T1000 (cell line): Measurements from ENCODE around the gene MVK.
A peak's percentile ranks its signal among the peaks of the same experiment; 100 is the strongest.
"Not testable (repeated sequence)": the region's sequence is repeated elsewhere in the genome, so short reads cannot be mapped to it uniquely, and the experiment has no call there.

ENCODE experiments used
- DNase-seq: peaks from one replicate; lab custom pipeline; 2025; ENCODE audit warnings: mixed read lengths; lab: John Stamatoyannopoulos, UW

The MVK gene

DNA sequence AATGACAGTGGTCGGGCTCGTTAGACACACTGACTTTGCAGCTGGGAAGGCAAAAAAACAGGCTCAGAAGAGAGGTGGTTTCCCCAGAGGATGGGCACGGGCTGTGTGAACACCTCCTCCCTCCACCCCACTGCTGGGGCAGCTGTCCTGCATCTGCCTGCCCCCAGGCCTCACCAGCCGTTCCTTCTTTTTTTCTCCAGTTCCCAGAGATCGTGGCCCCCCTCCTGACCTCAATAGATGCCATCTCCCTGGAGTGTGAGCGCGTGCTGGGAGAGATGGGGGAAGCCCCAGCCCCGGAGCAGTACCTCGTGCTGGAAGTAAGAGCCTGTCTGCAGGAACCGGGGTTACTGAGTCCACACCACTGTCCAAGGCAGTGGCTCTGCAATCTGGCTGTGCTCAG lies 17.4 kb downstream of the MVK start:
- no peak for DNase-seq

DNA sequence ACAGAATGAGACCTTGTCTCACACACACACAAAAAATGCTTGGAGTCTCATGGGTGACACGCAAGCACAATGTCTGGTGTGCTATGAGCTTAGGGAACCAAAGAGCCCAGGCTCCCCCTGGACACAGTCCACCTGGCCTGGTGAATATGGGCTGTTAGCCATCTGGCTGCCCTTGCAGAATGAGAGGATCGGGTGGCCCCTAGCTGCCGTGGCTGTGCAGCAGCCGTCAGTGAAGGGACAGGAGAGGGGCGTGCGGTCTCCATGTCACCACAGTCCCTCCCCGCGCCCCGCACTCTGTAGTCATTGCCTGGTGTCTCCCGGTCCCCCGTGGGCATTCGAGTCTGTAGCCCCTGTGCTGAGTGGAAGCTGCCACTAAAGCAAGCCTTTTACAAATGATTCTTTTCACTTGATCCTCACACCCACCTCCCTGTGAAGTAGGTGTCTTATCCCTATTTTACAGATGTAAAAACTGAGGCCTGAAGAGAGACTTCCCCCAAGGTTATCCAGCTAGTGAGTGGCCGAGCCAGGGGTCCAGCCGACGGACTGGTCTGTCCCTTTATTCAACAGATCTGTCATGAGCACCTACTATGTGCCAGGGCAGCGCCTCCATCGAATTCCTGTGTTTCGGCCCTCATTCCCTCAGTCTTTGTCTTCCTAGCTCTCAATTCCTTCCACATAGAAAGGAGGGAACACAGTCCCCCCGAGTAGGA lies 18.8 kb downstream of the MVK start:
- no peak for DNase-seq

DNA sequence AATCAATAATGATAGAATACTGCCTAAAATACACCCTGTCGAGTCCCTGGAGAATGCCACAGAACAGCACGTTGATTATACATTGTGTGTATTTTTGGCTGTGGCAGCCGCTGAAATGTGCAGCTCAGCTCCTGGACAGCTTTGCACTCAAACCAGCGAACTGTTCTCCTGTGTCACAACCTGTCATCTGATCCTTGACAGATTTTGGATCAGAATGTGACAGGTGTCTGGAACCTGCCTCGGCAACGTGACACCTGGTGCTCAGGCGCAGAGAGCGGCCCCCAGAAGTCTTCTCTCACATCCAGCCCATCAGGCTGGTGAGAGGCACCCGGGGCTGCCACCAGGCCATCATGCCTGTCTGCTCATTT lies 19.3 kb downstream of the MVK start:
- DNase-seq: no peak

DNA sequence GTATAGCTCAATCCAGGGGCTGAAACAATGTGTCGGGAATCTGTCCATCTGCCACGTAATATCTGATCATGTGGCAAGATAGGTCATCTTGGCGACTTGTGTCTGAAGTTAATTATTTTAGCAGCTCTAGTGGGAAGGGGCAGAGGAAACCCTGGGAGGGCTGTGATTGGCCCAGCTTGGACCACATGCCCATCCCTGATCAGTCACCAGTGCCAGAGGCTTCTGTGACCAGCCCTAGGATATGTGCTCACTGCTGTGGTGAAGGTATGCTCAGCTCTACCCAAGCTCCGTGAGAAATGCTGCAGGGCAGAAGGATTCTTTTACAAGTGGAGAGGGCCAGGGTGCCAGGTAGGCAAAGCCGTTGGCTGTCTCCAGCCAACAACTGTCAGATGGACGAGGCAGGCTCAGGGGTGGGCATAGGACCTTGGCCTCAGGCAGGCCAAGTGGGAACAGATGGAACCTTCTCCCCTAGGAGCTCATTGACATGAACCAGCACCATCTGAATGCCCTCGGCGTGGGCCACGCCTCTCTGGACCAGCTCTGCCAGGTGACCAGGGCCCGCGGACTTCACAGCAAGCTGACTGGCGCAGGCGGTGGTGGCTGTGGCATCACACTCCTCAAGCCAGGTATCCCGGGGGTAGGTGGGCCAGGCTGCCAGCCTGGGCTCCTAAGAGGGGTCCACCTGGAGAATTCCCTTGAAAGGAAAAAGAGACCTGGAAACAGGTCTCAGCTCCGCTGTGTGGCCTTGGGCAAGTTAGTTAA lies 21.1 kb downstream of the MVK start:
- no peak for DNase-seq

DNA sequence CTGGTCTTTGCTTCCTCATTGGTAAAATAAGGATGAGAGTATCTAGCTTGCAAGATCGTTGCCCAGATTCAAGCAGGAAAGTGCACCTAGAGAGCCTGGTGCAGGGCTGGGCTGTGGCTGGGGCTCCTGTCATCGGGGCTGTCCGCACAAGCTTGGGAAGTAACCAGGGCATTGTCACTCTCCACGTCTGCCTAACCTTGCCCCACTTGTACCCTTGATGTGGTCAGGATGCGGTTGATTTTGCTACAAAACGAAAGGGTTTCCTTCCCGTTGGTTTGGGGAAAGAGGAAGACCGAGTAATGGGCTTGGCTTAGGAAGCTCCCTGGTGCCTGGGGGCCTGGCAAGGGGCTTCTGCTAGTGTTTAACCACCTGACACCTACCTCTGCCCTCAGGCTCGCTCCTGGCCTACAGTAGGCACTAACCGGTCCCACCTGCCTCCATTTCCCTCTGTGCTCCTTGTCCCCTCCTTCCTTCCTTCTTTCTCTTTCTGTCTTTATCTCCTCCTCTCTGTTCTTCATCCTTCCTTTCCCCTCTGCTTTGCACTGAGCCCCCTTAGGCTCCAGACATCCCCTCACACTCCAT lies 21.8 kb downstream of the MVK start:
- no peak for DNase-seq

DNA sequence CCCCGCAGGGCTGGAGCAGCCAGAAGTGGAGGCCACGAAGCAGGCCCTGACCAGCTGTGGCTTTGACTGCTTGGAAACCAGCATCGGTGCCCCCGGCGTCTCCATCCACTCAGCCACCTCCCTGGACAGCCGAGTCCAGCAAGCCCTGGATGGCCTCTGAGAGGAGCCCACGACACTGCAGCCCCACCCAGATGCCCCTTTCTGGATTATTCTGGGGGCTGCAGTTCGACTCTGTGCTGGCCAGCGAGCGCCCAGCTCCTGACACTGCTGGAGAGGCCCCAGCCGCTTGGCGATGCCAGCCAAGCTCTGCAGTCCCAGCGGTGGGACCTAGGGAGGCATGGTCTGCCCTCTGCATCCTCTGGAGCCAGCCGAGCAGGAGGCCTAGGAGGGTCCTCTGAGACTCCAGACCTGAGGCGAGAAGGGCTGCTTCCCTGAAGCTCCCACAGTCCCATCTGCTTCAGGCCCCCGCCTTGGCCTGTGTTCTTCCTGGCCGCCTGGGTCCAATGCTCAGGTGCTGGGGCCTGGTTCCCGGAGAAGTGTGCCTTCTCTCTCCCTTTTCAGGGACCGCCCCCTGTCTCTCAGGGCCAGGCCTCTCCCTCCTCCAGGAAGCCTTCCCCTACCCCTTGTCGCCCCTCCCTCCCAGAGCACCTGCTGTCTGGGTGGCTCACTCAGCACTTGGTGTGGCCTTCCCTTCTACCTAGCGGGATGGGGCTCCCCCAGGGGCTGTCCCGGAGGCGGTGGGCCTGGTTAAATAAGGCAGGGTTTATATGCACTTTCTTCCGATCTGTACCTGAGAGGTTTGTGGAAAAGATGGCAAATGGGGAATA lies 23.0 kb downstream of the MVK start:
- DNase-seq: no peak

DNA sequence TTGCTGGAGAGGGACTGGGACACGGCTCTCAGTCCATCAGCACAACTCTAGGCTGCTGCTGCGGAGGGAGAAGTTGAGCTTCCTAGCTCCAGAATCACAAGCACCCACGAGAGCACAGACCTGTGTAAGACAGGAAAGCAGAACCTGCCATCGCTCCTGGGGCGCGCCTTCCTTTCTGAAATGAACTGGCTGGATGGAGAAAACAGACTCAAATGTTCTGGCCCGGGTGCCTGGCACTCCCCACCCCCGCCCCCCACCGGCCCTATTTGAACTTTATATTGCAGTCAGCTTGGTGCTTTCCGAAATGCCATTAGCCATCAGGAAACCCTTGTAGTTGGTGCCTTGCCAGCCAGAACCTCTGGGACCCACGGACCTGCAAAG lies 23.8 kb downstream of the MVK start:
- no peak for DNase-seq

DNA sequence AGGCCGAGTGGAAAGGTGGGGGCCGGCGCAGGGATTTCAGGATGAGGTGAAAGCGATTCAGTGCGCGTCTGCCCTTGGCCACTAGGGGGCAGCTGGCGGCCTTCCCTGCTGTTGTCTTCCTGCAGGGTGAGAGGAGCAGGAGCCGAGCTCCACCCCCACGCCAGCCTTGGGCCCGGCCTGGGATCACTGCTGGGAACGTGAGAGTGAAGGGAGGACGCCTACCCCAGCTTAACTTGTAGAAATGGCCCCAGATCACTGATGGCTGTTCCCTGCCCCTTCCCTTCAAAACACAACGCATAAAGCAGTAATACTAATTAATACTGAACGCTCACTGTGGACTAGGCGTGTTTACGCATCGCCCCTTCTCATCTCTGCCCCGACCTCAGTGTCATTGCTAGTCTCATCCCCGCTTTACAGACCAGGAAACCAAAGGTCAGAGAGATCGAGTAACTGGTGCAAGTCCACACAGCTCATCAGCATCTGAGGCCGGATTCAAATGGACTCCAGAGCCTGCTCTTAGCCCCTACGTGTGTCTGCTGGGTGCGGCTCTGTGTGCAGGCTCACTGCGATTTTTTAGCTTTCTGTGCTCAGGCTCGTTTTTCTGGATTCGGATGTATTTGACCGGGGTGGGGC lies 24.3 kb downstream of the MVK start:
- peak; percentile 70 for DNase-seq

DNA sequence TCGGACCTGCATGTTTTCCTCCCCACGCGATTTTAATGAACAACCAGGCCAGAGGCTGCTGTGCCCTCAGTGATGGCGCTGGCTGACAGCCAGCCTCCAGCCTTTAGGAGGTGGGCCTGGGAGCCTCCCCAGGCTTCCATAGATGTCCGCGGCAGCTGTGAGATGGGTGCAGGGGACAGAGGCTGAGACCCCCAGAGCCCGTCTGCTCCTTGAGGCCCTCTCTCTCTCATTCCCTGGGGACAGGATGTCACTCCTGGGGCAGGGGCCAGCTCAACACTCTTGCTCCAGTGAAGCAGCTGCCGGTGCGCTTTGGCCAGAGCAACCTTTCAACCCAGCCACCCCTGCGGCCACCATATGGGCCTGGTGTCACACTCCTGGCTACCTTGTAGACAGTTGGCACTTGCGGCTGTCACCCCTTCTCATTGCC lies 24.8 kb downstream of the MVK start:
- DNase-seq: no peak

DNA sequence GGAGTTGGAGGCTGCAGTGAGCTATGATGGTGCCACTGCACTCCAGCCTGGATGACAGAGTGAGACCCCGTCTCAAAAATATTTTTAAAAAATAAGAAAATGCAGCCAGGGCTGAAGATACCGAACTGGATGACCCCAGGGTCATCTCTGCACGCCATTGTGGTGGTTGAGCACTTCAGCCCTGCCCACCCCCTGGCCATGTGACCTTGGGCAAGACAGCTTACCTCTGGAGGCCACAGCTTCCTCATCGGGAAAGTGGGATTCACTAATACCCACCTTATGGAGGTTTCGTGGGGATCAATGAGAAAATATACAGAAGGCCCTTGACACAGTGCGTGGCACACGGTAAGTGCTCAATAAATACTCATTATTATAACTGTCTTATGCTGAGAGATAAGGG lies 25.5 kb downstream of the MVK start:
- DNase-seq: no peak

DNA sequence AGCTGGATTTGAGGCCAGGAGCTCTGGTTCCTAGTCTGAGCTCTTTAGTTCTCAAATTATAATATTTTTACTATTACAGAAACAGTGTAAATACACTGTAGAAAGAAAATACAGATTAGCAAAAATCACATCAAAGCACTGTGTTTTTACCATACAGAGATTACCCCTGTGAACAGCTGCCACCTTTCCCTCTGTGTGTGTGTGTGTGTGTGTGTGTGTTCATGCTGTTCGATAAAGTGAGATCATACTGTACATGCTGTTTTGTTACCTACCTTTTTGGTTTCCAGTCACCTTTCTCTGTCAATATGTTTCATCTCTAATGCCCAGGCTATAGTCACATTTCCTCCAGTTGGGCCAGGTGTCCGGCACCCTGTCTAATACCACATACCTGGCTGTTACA lies 26.9 kb downstream of the MVK start:
- DNase-seq: no peak

DNA sequence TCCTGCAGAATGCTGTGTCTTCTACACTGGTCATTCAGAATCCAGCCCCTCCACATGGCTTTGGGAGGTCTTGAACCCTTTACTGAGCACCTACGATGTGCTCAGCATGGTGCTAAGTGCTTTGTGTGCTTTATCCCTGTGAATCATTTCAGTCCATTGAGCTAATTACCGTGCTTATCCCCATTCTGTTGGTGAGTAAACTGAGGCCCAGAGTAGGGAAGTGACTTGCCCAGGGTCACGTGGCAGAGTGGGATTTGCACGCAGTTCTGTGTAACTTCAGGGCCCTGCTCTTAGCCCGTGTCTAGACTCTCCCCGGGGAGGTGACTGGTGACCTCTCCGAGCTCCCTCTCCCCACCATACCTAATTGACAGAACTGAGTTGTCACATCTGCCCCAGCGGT lies 27.4 kb downstream of the MVK start:
- no peak for DNase-seq

DNA sequence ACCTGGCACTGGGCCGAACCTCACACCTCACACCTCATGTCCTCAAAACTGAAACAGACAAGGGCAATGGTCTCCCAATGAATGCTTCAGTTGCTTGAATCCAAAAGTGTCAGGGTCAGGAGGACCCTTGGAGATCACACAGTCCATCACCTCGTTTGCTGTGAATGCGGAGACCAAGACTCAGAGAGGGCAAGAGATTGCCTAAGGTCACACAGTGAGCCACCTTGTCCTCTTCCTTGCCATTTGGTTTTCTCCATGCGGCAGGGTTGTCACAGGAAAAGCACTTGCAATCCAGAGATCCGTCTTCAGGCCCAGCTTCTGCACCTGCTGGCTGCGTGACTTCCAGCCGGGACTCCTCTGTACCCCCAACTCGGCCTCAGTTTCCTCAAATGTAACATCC lies 28.0 kb downstream of the MVK start:
- no peak for DNase-seq

DNA sequence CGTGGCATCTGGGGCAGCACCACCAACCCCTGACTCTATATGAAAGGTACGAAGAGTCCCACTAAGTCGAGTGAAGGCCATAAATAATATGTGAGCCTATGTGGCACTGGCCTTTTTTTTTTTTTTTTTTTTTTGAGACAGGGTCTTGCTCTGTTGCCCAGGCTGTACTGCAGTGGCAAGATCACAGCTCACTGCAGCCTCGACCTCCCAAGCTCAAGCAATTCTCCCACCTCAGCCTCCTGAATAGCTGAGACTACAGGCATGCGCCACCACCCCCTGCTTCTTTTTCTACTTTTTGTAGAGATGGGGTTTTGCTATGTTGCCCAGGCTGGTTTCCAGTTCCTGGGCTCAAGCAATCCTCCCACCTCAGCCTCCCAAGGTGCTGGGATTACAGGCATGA lies 28.5 kb downstream of the MVK start:
- not testable (repeated sequence) for DNase-seq

DNA sequence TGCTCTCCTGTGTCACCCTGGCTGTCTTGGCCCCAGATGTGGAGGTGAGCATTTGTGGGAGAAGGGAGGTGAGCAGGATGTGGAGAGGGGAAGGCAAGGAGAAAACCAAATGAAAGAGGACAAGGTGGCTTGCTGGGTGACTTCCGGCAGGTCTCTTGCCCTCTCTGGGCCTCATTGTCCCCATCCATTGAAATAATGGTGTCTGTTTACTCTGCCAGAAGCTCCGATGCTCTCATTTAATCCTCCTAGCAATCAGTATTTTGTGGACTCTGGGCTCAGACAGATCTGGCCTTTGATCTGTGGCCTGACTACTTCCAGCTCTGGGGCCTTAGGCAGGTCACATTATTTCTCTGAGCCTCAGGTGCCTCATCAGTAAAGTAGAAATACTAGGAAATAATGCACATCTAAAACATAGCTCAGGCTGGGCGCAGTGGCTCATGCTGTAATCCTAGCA lies 30.6 kb downstream of the MVK start:
- DNase-seq: no peak

DNA sequence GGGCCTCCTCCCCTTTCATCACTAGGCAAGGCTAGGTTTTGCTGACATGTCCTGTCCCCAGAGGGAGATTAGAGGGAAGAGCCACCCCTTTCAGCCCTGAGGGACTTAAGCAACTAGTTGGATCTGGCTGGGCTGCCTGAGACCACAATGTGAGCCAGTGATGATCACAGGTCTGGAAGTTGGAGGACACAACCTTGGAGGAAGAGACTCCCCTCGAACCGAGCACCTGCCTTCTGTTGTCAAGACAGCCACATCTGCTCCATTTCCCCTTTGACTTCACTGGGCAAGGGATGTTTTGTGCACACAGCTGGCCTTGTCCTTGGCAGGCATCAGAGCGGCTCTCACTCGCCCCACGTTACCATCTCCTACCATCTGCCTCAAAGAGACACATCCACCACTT lies 31.4 kb downstream of the MVK start:
- no peak for DNase-seq

DNA sequence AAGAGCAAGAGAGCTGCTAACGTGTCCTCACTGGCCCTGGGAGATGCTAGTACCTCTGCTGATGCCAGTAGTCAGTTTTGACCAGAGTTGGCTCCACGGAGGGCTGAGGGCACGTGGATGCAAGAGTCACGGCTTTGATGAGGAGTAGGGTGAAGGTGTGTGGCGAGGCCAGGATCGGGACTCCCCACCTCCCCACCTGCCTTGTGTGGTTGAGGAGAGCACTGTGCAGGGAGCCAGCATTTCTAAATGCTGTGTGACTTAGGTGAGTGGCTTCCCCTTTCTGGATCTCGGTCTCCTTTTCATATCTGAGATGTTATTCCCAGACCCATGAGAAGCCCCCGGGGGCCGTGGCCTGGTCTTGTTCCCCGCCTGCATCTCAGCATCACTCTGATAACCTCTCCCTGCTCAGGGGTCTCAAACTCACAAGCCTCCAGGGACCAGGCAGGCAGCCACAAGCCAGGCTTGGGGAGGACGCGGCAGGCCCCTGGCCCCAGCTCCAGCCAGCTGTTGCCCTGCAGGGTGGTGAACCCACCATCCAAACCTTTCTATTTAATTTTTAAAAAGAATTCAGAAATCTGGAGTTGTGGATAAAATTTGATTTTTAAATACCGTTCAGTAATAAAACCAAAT lies 32.1 kb downstream of the MVK start:
- no peak for DNase-seq

DNA sequence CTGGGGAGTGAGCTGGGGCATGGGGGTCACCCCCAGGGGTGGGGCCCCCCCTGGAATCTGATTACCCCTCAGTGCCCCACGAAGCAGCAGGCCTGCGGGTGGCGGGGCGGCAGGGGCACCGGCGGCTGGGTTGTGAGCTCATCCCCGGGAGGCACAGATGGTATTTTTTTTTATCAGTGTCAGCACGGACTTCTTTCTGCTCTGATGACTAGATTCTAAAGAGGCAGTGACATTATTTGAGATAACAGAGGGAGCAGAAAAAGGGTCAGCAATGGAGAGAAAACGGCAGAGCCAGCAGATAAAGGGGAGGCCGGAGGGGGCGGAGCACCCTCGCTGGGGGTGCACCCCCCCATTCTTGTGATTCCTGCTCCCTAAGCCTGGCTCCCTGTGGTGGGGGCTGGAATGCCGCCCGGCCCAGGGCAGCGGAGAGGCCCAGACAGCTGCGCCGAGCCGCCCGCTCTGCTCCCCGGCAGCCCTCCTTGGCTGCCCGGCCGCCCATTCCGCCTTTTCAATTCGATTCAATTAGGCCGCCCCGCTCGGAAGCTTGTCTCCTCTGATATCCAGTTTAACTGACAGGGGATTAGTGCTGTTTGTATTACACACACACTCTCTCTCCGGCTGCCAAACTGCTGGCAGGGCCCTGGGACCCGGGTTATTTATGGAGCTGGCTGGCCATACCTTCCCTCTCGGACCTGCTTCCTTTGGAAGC lies 32.9 kb downstream of the MVK start:
- DNase-seq: no peak

DNA sequence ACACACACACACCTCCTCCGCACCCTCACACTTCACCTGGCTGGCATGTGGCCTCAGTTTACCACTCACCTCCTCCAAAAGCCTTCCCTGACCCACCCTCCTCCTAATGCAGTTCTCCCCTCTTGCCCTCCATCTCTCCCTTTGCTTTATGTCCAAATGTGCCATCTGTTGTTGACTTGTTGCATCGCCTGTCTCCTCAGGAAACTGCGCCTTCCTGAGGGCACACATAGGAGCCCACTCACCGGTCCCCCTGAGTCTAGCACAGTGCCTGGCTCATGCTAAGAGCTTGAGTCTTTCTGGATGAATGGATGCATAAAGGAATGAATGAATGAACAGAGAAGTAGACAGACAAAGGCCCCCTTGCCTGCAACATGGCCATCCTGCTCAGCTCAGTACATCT lies 34.0 kb downstream of the MVK start:
- DNase-seq: no peak

DNA sequence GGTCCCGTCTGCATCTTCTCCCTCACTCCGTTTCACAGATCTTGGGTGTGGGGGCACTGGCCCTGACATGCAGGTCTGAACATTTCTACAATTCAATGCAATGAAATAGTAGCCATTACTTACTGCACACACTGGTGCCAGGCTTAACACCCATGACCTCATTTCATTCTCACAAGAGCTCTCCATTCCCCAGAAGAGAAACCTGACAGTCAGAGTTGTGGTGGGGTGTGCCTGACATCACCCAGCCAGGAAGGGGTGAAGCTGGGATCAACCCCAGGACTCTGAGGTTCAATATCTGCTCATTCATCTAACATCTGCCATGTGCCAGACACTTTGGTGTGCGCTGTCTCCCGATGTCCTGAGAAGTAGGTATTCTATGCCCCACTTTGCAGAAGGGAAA lies 34.7 kb downstream of the MVK start:
- no peak for DNase-seq

DNA sequence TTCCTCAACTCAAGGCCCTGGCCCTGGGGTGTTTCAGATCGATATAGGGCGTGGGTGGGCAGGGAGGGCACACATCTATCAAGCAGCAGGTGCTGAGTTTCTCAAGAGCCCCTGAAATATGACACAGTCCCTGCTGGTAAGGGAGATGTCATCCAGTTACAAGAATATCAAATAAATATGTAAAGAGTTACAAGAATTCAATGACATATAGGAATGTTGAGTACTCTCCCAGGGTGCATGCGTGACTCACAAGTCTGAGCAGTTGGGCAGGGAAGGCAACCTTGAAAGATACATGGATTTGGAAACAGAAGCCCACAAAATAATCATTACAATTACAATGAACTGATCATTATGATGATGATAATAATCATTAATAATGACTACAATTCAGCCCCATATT lies 35.2 kb downstream of the MVK start:
- DNase-seq: no peak
